ENCODE measurements around the gene TXNIP.
"Not testable (repeated sequence)": the region's sequence is repeated elsewhere in the genome, so short reads cannot be mapped to it uniquely, and the experiment has no call there.

Gene TXNIP

DNA sequence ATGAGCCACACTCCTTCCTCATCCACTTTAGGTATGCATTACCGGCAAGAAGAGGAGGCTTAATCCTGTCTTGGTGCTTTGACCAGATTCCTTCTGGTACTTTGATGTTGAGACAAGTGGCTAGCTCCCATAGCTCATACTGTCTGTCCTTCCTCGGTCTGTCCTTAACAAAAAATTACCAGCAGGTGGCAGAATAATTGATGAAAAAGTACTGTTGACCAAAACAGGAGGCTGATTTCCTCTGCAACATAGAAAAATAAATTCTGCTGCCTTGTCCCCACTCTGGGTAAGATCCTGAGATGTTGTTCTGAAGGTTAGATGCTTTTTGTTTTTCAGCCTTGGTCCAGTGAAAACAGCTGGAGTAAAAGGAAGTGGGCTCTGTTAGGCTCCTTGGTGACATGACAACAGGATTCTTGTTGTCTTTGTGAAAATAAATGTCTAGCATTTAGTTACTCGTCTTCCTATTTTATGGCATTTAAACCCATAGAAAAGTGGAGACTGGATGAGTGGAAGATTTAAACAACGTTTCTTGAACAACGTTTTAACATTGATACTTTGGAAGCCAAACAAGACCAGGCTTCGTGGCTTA lies 36.3 kb upstream of the TXNIP start:
- TF ChIP-seq, protein P1, sequence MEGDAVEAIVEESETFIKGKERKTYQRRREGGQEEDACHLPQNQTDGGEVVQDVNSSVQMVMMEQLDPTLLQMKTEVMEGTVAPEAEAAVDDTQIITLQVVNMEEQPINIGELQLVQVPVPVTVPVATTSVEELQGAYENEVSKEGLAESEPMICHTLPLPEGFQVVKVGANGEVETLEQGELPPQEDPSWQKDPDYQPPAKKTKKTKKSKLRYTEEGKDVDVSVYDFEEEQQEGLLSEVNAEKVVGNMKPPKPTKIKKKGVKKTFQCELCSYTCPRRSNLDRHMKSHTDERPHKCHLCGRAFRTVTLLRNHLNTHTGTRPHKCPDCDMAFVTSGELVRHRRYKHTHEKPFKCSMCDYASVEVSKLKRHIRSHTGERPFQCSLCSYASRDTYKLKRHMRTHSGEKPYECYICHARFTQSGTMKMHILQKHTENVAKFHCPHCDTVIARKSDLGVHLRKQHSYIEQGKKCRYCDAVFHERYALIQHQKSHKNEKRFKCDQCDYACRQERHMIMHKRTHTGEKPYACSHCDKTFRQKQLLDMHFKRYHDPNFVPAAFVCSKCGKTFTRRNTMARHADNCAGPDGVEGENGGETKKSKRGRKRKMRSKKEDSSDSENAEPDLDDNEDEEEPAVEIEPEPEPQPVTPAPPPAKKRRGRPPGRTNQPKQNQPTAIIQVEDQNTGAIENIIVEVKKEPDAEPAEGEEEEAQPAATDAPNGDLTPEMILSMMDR (IDR thresholded peaks at IDR 0.05; ENCODE audit: insufficient read depth, low read length, poor library complexity, severe bottlenecking) = peak; percentile 49
- H3K27me3 ChIP-seq (replicated peaks; ENCODE audit: control insufficient read depth, insufficient read depth, low read length) = no peaks in the 10 kb centered on the region
- no peak overlapping the region for H3K4me3 ChIP-seq (replicated peaks; ENCODE audit: low read depth, low read length)
- DNase-seq (ENCODE audit: extremely low read depth, insufficient read length) = no peak
- H3K36me3 ChIP-seq (ENCODE audit: control insufficient read depth, insufficient read depth, low read length) = no peaks in the 10 kb centered on the region

DNA sequence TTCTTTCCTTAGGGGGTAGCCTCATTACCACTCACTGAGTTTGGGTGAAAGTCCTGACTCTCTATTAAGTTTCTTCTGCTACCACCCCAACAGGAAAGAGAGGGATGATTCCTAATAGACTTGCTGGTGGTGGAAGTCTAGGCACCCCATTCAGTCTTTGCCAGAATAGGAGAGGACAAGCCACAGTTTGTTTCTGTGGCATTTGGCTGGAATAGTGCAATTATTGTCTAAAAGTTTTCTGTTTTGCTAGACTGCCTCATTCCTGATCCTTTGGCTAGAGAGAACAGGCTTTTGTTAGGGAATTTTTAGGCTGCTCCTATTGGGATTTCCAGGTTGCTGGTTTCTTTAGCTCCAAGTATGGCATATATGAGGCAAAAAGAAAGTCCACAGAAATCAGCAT lies 35.1 kb upstream of the TXNIP start:
- no peaks in the 10 kb centered on the region for H3K27me3 ChIP-seq (replicated peaks; ENCODE audit: control insufficient read depth, insufficient read depth, low read length)
- TF ChIP-seq, protein P1 (IDR thresholded peaks at IDR 0.05; ENCODE audit: insufficient read depth, low read length, poor library complexity, severe bottlenecking) = no peak
- H3K36me3 ChIP-seq (ENCODE audit: control insufficient read depth, insufficient read depth, low read length) = no peaks in the 10 kb centered on the region
- H3K4me3 ChIP-seq (replicated peaks; ENCODE audit: low read depth, low read length) = no peak overlapping the region
- no peak for DNase-seq (ENCODE audit: extremely low read depth, insufficient read length)

DNA sequence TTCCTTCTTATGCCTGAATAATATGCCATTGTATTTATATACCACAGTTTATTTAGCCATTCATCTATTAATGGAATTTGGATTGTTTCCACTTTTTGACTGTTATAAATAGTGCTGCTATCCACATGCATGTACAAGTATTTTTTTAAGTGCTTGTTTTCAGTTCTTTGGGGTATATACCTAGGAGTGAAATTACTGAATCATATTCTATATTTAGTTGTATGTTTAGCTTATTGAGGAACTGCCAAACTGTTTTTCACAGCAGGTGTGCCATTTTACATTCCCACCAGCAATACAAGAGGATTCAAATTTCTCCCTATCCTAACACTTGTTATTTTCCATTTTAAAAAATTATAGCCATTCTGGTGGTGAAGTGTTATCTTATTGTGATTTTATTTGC lies 32.7 kb upstream of the TXNIP start:
- TF ChIP-seq, protein P1 (IDR thresholded peaks at IDR 0.05; ENCODE audit: insufficient read depth, low read length, poor library complexity, severe bottlenecking) = no peak
- no peak overlapping the region for H3K4me3 ChIP-seq (replicated peaks; ENCODE audit: low read depth, low read length)
- no peak for DNase-seq (ENCODE audit: extremely low read depth, insufficient read length)
- no peaks in the 10 kb centered on the region for H3K27me3 ChIP-seq (replicated peaks; ENCODE audit: control insufficient read depth, insufficient read depth, low read length)
- H3K36me3 ChIP-seq (ENCODE audit: control insufficient read depth, insufficient read depth, low read length) = no peaks in the 10 kb centered on the region

DNA sequence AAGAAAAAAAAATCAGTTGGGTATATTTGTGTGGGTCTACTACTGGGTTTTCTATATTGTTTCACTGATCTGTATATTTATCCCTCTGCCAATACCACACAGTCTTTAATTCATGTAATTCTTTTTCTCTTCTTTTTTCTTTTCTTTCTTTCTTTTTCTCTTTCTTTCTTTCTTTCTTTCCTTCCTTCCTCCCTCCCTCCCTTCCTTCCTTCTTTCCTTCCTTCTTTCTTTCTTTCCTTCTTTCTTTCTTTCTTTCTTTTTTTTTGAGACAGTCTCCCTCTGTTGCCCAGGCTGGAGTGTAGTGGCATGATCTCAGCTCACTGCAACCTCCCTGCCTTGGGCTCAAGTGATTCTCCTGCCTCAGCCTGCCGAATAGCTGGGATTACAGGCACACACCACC lies 30.3 kb upstream of the TXNIP start:
- H3K4me3 ChIP-seq (replicated peaks; ENCODE audit: low read depth, low read length); H3K36me3 ChIP-seq (ENCODE audit: control insufficient read depth, insufficient read depth, low read length): not testable (repeated sequence)

DNA sequence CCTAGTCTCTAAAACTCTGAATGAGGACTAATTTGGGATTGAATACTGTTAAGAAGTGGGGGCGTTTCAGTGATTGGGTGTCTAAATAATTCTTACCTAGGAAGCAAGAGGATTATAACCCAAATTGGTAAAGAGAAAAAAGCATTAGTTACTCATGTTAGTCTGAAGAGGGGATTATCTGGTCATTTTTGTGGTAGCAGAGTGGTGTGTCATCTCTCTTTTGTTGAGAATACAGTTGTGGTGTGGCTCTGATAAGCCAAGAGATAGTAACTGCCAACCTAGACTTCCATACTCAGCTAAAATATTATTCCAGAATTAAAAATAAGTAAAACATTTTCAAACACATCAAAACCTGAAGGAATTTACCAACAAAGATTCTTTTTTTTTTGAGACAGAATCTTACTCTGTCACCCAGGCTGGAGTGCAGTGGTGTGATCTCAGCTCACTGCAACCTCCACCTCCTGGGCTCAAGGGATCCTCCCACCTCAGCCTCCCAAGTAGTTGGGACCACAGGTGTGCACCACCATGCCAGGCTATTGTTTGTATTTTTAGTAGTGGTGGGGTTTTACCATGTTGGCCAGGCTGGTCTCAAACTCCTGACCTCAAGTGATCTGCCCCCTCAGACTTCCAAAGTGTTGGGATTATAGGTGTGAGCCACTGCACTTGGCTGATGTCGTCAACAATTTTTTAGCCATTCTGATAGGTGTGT lies 29.6 kb upstream of the TXNIP start:
- not testable (repeated sequence) for H3K36me3 ChIP-seq (ENCODE audit: control insufficient read depth, insufficient read depth, low read length); H3K27me3 ChIP-seq (replicated peaks; ENCODE audit: control insufficient read depth, insufficient read depth, low read length); H3K4me3 ChIP-seq (replicated peaks; ENCODE audit: low read depth, low read length); DNase-seq (ENCODE audit: extremely low read depth, insufficient read length)

More for the DNA sequence above, 30.3 kb upstream of the TXNIP start:
- not testable (repeated sequence) for H3K27me3 ChIP-seq (replicated peaks; ENCODE audit: control insufficient read depth, insufficient read depth, low read length); DNase-seq (ENCODE audit: extremely low read depth, insufficient read length)

DNA sequence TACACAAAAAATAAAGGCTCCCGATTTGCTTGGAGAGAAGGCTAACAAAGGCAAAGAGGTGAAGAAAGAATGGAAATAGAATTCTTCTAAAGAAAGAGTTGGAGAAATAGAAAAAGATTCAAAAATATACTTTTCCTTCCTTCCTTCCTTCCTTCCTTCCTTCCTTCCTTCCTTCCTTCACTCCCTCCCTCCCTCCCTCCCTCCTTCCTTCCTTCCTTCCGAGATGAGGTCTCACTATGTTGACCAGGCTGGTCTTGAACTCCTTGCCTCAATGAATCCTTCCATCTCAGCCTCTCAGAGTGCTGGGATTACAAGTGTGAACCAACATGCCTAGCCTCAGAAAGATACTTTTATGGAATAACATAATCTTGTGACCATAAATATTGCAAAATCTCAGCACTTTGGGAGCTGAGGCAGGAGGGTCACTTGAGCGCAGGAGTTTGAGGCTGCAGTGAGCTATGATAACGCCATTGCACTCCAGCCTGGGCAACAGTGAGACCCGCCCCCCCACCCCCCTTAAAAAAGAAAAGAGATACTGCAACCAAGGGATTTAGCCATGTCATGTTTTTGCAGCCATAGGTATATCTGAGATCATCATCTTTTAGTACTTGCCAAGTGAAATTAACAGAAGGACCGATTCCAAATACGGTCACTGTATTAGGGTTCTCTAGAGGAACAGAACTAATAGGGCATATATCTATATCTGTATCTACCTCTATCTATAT lies 26.2 kb upstream of the TXNIP start:
- Histone ChIP-seq H3K36me3 (ENCODE audit: control insufficient read depth, insufficient read depth, low read length) (no peaks in the 10 kb centered on the region), H3K27me3 (replicated peaks; ENCODE audit: control insufficient read depth, insufficient read depth, low read length) (no peaks in the 10 kb centered on the region; the same call in 1 of the 2 replicates), H3K4me3 (replicated peaks; ENCODE audit: low read depth, low read length) (no peak overlapping the region)
- TF ChIP-seq, protein P1 (IDR thresholded peaks at IDR 0.05; ENCODE audit: insufficient read depth, low read length, poor library complexity, severe bottlenecking) = no peak
- DNase-seq (ENCODE audit: extremely low read depth, insufficient read length) = no peak
